Stimulated activated CD8-positive, alpha-beta memory T cell treated with anti-CD3 and anti-CD28 coated beads, Interleukin-12 subunit alpha, Interleukin-12 subunit beta, amount 100 ng/mL, for 24 hours (primary cell): Measurements from ENCODE around the gene HES2.
"Not testable (repeated sequence)": the region's sequence is repeated elsewhere in the genome, so short reads cannot be mapped to it uniquely, and the experiment has no call there.

Source experiments
- DNase-seq: peaks from one replicate; pipeline ENCODE4 v3.0.0-alpha.2; 2020; ENCODE audit errors: extremely low read depth

HES2 gene

GRCh38 chr1:6391951-6392808 lies 27.5 kb downstream of the HES2 start:
- DNase-seq, result no peak

- no peak for DNase-seq
These were observed 29.7 kb downstream of the HES2 start for GRCh38 chr1:6389971-6390370.

GRCh38 chr1:6386371-6386949 lies 33.3 kb downstream of the HES2 start:
- DNase-seq, result no peak

- DNase-seq, result no peak
These were observed 34.1 kb downstream of the HES2 start for GRCh38 chr1:6385488-6386191.

- DNase-seq, result no peak
These were observed 34.8 kb downstream of the HES2 start for GRCh38 chr1:6384962-6385361.

GRCh38 chr1:6384135-6384534 lies 35.6 kb downstream of the HES2 start:
- no peak for DNase-seq

GRCh38 chr1:6380037-6380436 lies 39.7 kb downstream of the HES2 start:
- DNase-seq, result no peak

- DNase-seq, result no peak
These were observed 41.5 kb downstream of the HES2 start for GRCh38 chr1:6378096-6378746.

- DNase-seq, result no peak
These were observed 45.6 kb downstream of the HES2 start for GRCh38 chr1:6373961-6374720.

GRCh38 chr1:6372236-6372635 lies 47.5 kb downstream of the HES2 start:
- not testable (repeated sequence) for DNase-seq

- no peak for DNase-seq
These were observed 49.7 kb downstream of the HES2 start for GRCh38 chr1:6370006-6370405.

- DNase-seq, result no peak
These were observed 52.2 kb downstream of the HES2 start for GRCh38 chr1:6367381-6368012.

GRCh38 chr1:6365047-6365446 lies 54.7 kb downstream of the HES2 start:
- no peak for DNase-seq

GRCh38 chr1:6363085-6363884 lies 56.4 kb downstream of the HES2 start:
- DNase-seq, result not testable (repeated sequence)
